Mammary epithelial cell (primary cell): ENCODE results near the gene SEMA4G.

Experiments
- EZH2 ChIP-seq: IDR thresholded peaks from 2 replicates; pipeline ENCODE4 v1.6.1; 2012; ENCODE audit warnings: low read length, inconsistent platforms, borderline replicate concordance
- TF ChIP-seq, protein P1 (sequence below), 2 donors: IDR thresholded peaks in 1 of 2; conservative IDR thresholded peaks in 1 of 2; 2 replicates each; pipeline ENCODE4 v1.5.1; 2011 to 2012; ENCODE audit warnings: inconsistent platforms in 2 of 2, low read length in 2 of 2, mild to moderate bottlenecking in 2 of 2, control low read depth in 1 of 2, low read depth in 1 of 2; ENCODE audit not compliant: insufficient read depth in 1 of 2; ENCODE audit errors: extremely low read depth in 1 of 2

DNA sequence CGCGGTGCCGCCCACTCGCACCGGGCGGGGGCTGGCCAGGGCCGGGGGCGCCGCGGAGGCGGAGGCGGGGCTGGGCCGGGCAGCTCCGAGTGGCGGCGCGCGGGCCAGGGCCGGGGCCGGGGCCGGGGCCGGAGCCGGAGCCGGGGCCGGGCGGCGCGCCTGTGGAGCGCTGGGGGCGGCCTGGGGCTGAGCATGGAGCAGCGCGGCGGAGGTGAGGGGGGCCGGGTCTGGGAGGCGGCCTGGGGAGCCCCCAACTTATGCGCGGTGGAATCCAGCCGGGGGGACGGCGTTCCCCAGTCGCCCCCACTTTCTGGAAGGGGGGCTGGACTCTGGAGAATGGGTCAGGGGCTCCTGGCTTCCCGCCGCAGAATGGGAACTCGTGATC, 30.4 kb downstream of the SEMA4G start, which contains the start of gene LZTS2:
- TF ChIP-seq, protein P1, sequence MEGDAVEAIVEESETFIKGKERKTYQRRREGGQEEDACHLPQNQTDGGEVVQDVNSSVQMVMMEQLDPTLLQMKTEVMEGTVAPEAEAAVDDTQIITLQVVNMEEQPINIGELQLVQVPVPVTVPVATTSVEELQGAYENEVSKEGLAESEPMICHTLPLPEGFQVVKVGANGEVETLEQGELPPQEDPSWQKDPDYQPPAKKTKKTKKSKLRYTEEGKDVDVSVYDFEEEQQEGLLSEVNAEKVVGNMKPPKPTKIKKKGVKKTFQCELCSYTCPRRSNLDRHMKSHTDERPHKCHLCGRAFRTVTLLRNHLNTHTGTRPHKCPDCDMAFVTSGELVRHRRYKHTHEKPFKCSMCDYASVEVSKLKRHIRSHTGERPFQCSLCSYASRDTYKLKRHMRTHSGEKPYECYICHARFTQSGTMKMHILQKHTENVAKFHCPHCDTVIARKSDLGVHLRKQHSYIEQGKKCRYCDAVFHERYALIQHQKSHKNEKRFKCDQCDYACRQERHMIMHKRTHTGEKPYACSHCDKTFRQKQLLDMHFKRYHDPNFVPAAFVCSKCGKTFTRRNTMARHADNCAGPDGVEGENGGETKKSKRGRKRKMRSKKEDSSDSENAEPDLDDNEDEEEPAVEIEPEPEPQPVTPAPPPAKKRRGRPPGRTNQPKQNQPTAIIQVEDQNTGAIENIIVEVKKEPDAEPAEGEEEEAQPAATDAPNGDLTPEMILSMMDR (conservative IDR thresholded peaks at IDR 0.05 in 1 of 2, IDR thresholded peaks at IDR 0.05 in 1 of 2; ENCODE audit: extremely low read depth in 1 of 2, insufficient read depth in 1 of 2, low read depth in 1 of 2, low read length in 2 of 2) = no peak
- no peak for TF ChIP-seq EZH2
